Upper lobe of left lung (tissue), 6 donors: ENCODE results near the gene IRS1. TPM values are rescaled to one million over a fixed set of nuclear protein-coding genes. Genes with fewer than 3 reads are reported as not detected.

Source experiments
- ATAC-seq, 2 donors: fragments of 200-7000 bp; cut with Tn5 transposase; one replicate each; pipeline ENCODE4 v1.9.1; 2022; ENCODE audit warnings: mild to moderate bottlenecking in 2 of 2, moderate library complexity in 2 of 2; ENCODE audit not compliant: low FRiP score in 2 of 2
- DNase-seq, 2 donors: peaks; one replicate each; pipeline ENCODE4 v3.0.0-alpha.2; 2019 to 2020
- H3K27ac ChIP-seq, 4 donors: fragments of 200-600 bp; sonication (generic); one replicate each; pipeline ENCODE4 v1.5.1; 2016 to 2019
- H3K27me3 ChIP-seq, 4 donors: fragments of 200-600 bp; sonication (generic); one replicate each; pipeline ENCODE4 v1.5.1; 2017 to 2019
- H3K36me3 ChIP-seq, 4 donors: fragments of 200-600 bp; sonication (generic); one replicate each; pipeline ENCODE4 v1.5.1; 2016 to 2019
- H3K4me1 ChIP-seq, 4 donors: fragments of 200-600 bp; sonication (generic); one replicate each; pipeline ENCODE4 v1.5.1; 2018 to 2019
- H3K4me3 ChIP-seq, 4 donors: fragments of 200-600 bp; sonication (generic); one replicate each; pipeline ENCODE4 v1.5.1; 2017 to 2019; ENCODE audit warnings: mild to moderate bottlenecking in 2 of 4, moderate library complexity in 1 of 4
- H3K9me3 ChIP-seq, 4 donors: fragments of 200-600 bp; sonication (generic); one replicate each; pipeline ENCODE4 v1.5.1; 2018 to 2019
- EP300 ChIP-seq, 4 donors: sonication (generic); formaldehyde crosslinking; IDR thresholded peaks; one replicate each; pipeline ENCODE4 v1.5.1; 2017; ENCODE audit warnings: antibody characterized with exemption in 4 of 4, control low read depth in 2 of 4
- POLR2A ChIP-seq, 4 donors: fragments of 450-650 bp; IDR thresholded peaks; one replicate each; pipeline ENCODE4 v1.5.1; 2016 to 2017; ENCODE audit warnings: antibody characterized with exemption in 4 of 4, mild to moderate bottlenecking in 2 of 4
- POLR2AphosphoS5 ChIP-seq, 2 donors: sonication (generic); formaldehyde crosslinking; IDR thresholded peaks; one replicate each; pipeline ENCODE4 v1.5.1; 2017; ENCODE audit warnings: antibody characterized with exemption in 2 of 2
- WGBS, 2 donors: methylation state at CpG; one replicate each; pipeline ENCODE4 v1.1.5; 2017 to 2018; 5-methylcytosine and 5-hydroxymethylcytosine counted together
- total RNA-seq, 6 donors: library from RNA; depleted of rRNA in 4 of 6; stranded (reverse); fragments of >200 nt in 4 of 6; gene quantifications; one replicate each; pipeline versions ENCODE4 v1.1.0 to v1.2.1, GENCODE V29; 2016 to 2021
- TF ChIP-seq, protein P1 (sequence below), 6 experiments: fragments of 450-650 bp in 4 of 6; fragments of 200-600 bp in 2 of 6; sonication (generic) in 2 of 6; IDR thresholded peaks; one replicate each; pipeline ENCODE4 v1.5.1; 2016 to 2019; ENCODE audit warnings: antibody characterized with exemption in 6 of 6
- donor health status: DM: no; HTN: no; CAD: no; lungs with moderate emphysema.
- donor health status: DM: no; HTN: yes; CAD: no; lungs with severe emphysema.

The IRS1 gene
- total RNA-seq, 6 donors from 2014 or later, result 9.3 to 14.3 (median 12.4) TPM

DNA sequence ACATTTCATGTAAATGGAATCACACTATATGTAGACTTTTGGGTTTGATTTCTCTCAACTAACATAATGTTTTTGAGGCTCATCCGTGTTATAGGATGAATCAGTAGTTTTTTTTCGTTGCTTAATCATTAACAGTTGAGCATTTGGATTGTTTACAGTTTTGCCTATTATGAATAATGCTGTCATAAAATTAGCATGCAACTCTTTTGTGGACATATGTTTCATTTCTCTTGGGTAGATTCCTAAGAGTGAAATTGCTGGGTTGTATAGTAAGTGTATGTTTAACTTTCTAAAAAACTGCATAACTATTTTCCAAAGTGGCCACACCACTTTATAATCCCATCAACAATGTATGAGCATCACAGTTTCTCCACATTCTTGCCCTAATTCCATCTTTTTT lies 28.6 kb upstream of the IRS1 start:
- Histone ChIP-seq H3K27ac (no peak overlapping the region), H3K4me1 (no peaks in the 10 kb centered on the region), H3K4me3 (no peak overlapping the region), H3K27me3 (no peaks in the 10 kb centered on the region), H3K9me3 (no peaks in the 10 kb centered on the region), H3K36me3 (no peaks in the 10 kb centered on the region)
- TF ChIP-seq POLR2A (IDR thresholded peaks at IDR 0.05), result no peak
- TF ChIP-seq EP300 (IDR thresholded peaks at IDR 0.05), result no peak
- TF ChIP-seq, protein P1, sequence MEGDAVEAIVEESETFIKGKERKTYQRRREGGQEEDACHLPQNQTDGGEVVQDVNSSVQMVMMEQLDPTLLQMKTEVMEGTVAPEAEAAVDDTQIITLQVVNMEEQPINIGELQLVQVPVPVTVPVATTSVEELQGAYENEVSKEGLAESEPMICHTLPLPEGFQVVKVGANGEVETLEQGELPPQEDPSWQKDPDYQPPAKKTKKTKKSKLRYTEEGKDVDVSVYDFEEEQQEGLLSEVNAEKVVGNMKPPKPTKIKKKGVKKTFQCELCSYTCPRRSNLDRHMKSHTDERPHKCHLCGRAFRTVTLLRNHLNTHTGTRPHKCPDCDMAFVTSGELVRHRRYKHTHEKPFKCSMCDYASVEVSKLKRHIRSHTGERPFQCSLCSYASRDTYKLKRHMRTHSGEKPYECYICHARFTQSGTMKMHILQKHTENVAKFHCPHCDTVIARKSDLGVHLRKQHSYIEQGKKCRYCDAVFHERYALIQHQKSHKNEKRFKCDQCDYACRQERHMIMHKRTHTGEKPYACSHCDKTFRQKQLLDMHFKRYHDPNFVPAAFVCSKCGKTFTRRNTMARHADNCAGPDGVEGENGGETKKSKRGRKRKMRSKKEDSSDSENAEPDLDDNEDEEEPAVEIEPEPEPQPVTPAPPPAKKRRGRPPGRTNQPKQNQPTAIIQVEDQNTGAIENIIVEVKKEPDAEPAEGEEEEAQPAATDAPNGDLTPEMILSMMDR (IDR thresholded peaks at IDR 0.05), result no peak
- TF ChIP-seq POLR2AphosphoS5 (IDR thresholded peaks at IDR 0.05), result no peak
- no peak for ATAC-seq
- 64 to 74% methylated on average over 2 of the region's 2 CpGs for WGBS, 2 donors
- DNase-seq, result no peak

- no peak overlapping the region for H3K4me3 ChIP-seq
- 51 to 54% methylated on average over 2 of the region's 2 CpGs for WGBS, 2 donors
- DNase-seq (no peak), ATAC-seq (no peak)
- TF ChIP-seq EP300 (IDR thresholded peaks at IDR 0.05) (no peak), POLR2AphosphoS5 (IDR thresholded peaks at IDR 0.05) (no peak), POLR2A (IDR thresholded peaks at IDR 0.05) (no peak)
- TF ChIP-seq, protein P1 (IDR thresholded peaks at IDR 0.05), result no peak
- no peak overlapping the region for H3K27ac ChIP-seq
- H3K36me3 ChIP-seq, result no peaks in the 10 kb centered on the region
- no peaks in the 10 kb centered on the region for H3K4me1 ChIP-seq
- no peaks in the 10 kb centered on the region for H3K27me3 ChIP-seq
- no peaks in the 10 kb centered on the region for H3K9me3 ChIP-seq
These were observed 25.4 kb upstream of the IRS1 start for GRCh38 chr2:226825056-226825455.

- H3K36me3 ChIP-seq, result no peaks in the 10 kb centered on the region
- no peak overlapping the region for H3K27ac ChIP-seq
- DNase-seq, result no peak
- H3K4me3 ChIP-seq, result no peak overlapping the region
- ATAC-seq, result no peak
- no peaks in the 10 kb centered on the region for H3K27me3 ChIP-seq
- H3K4me1 ChIP-seq, result no peaks in the 10 kb centered on the region
- no peaks in the 10 kb centered on the region for H3K9me3 ChIP-seq
- WGBS, 2 donors, result 35 to 50% methylated on average over 3 of the region's 3 CpGs
- TF ChIP-seq POLR2A (IDR thresholded peaks at IDR 0.05), result no peak
- TF ChIP-seq, protein P1 (IDR thresholded peaks at IDR 0.05), result no peak
- no peak for TF ChIP-seq POLR2AphosphoS5 (IDR thresholded peaks at IDR 0.05)
- no peak for TF ChIP-seq EP300 (IDR thresholded peaks at IDR 0.05)
These were observed 19.3 kb upstream of the IRS1 start for GRCh38 chr2:226818930-226819329.

DNA sequence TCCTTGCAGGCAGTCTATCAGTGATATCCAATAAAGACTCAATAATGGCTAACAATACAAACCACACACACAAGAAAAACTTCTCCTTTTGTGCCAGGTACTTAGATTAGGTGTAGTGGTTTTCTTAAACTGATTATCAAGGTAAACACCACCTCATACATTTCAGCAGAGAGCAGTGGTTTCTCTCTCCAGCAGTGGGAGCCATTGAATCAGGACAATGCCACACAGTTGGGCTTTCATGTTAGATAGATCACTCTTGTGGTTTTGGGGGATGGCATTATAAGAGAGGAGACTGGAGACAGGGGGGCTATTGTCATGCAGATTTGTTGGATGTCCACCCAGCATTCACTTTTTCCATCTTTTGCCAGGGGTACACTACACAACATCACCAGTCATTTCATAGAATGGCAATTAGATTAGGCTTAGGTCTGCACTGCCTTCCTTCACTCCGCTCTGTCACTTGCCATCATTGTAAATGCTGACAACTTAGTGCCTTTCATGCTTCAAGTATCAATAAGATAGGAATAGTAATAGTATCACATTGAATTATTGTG lies 13.6 kb upstream of the IRS1 start:
- no peak for TF ChIP-seq POLR2AphosphoS5 (IDR thresholded peaks at IDR 0.05)
- TF ChIP-seq, protein P1 (IDR thresholded peaks at IDR 0.05), result no peak
- TF ChIP-seq POLR2A (IDR thresholded peaks at IDR 0.05), result no peak
- TF ChIP-seq EP300 (IDR thresholded peaks at IDR 0.05), result no peak
- Histone ChIP-seq H3K27ac (no peak overlapping the region), H3K4me1 (no peaks in the 10 kb centered on the region), H3K36me3 (no peaks in the 10 kb centered on the region), H3K9me3 (no peaks in the 10 kb centered on the region), H3K27me3 (no peaks in the 10 kb centered on the region), H3K4me3 (no peak overlapping the region)
- ATAC-seq, result no peak
- no peak for DNase-seq
- 93 to 96% methylated on average over 1 of the region's 1 CpG for WGBS, 2 donors

- Histone ChIP-seq H3K36me3 (no peaks in the 10 kb centered on the region), H3K27me3 (no peaks in the 10 kb centered on the region), H3K4me3 (no peak overlapping the region), H3K27ac (no peak overlapping the region), H3K9me3 (no peaks in the 10 kb centered on the region), H3K4me1 (peaks cover 17 to 39% (median 24%) of the 10 kb centered on the region in 4 donors)
- ATAC-seq (no peak), DNase-seq (no peak)
- TF ChIP-seq, protein P1 (IDR thresholded peaks at IDR 0.05), result no peak
- TF ChIP-seq POLR2A (IDR thresholded peaks at IDR 0.05), result no peak
- no peak for TF ChIP-seq EP300 (IDR thresholded peaks at IDR 0.05)
- no peak for TF ChIP-seq POLR2AphosphoS5 (IDR thresholded peaks at IDR 0.05)
- 53 to 65% methylated on average over 1 of the region's 1 CpG for WGBS, 2 donors
These were observed 3.8 kb upstream of the IRS1 start for GRCh38 chr2:226803410-226803809.
